ENCODE data around the gene MAP7D3.

The MAP7D3 gene

GRCh38 chrX:136203951-136204350 is 47.2 kb downstream of the MAP7D3 start:
- DNase-seq, result no peak

- DNase-seq, result no peak
Measured at GRCh38 chrX:136203438-136203837, 47.8 kb downstream of the MAP7D3 start.

DNA sequence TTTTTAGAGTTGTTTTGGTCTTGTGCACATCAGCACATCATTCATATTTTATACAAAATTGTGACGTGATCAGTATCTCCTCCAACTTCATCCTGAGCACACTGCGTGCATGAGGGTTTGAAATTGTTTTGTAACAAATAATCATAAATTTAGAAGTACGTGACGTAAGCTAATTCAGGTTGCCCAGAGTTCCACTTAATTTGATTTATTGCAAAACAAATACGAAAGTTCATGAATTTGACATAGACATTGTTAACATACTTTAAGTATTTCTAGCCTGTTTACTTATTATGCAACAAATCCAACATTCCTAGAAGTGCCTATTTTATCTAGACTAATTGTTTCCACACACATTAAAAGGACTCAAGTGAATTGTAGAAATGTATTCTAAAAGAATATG is 48.3 kb downstream of the MAP7D3 start:
- no peak for DNase-seq

- no peak for DNase-seq
Measured at GRCh38 chrX:136201601-136202000, 49.6 kb downstream of the MAP7D3 start.

GRCh38 chrX:136200466-136200865 is 50.7 kb downstream of the MAP7D3 start:
- no peak for DNase-seq

- DNase-seq, result no peak
Measured at GRCh38 chrX:136199365-136199764, 51.8 kb downstream of the MAP7D3 start.

DNA sequence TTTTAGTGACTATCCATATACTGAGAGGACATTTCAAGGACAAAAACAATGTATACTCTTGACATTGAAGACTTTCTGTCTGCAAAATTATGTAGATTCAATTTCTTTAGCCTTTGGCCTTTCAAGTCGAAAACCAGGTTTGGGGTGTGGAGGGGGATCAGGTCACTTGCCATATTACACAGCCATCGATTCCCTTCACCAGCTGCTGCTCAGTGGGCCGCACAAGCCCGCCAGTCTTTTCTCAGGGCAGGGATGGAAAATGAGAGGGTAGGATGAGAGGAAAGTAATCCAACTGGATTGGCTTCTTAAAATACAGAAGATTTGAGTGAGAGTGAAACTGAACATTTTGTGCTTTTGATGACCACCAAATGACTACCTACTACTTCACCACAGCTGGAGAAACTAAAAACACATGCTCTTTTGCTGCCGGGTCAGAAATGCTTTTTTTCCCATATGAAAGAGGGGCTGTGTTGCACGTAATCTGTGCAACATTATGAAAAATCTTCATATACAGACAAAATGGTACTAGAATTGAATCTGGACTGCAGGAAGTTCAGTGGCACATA is 52.4 kb downstream of the MAP7D3 start:
- DNase-seq, result no peak

GRCh38 chrX:136198010-136198409 is 53.2 kb downstream of the MAP7D3 start:
- no peak for DNase-seq

DNA sequence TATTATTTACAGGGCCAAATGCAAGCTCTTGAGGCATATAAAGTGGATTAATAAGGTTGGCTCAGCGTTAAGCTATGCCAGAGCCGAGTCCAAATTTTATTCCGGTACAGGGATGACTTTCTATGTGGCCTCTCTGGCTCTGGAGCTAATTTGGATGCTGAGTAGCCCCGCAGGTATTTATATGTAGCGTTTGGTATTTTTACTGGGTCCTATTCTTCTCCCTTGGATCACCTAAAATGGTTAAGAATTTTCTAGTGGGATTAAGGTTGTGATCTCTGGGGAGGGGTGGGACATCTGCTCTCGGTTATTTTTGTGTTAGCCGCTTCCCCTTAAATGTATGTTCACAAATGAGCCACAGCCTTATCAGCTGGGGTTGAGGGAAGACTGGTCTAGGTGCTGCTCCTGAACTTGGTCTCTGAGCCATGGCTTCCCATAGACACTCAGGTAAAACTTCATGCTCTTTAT is 54.5 kb downstream of the MAP7D3 start:
- DNase-seq, result no peak

DNA sequence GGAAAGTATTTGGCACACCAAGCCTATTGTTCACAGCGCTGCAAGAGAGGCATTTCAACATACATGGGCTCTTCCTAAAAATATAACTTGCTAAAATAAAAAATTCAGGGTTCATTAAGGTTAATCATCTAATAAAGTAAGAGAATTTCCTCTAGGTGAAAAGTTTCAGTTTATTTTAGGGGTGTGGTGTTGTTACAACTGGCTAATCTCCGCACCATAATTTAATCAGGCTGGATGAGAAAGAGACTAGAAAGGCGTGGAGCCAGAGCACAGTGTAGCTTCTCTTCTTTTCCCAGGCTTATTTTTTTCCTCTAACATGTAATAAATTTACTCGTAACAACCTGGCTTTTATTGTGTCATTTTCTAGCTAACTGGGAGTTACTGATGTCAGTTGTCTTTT is 56.0 kb downstream of the MAP7D3 start:
- no peak for DNase-seq

DNA sequence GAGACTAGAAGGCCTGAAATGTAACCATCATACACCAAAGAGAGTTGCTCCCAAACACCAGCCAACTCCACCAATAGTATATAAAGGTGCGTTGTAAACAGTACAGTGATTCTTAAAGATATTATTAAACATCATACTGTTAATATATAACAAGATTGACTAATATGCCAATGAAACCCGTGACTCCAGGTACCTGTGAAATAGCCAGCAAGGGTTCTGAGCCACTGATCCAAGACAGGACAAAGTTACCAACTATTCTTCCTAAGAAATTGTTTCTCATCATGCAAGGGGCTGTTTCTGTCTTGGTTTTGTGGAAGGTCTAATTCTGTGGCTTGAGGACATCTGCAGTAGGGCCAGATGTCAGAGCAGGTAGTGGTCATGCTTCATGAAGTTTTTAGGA is 56.7 kb downstream of the MAP7D3 start:
- no peak for DNase-seq

GRCh38 chrX:136193771-136194170 is 57.4 kb downstream of the MAP7D3 start:
- no peak for DNase-seq

DNA sequence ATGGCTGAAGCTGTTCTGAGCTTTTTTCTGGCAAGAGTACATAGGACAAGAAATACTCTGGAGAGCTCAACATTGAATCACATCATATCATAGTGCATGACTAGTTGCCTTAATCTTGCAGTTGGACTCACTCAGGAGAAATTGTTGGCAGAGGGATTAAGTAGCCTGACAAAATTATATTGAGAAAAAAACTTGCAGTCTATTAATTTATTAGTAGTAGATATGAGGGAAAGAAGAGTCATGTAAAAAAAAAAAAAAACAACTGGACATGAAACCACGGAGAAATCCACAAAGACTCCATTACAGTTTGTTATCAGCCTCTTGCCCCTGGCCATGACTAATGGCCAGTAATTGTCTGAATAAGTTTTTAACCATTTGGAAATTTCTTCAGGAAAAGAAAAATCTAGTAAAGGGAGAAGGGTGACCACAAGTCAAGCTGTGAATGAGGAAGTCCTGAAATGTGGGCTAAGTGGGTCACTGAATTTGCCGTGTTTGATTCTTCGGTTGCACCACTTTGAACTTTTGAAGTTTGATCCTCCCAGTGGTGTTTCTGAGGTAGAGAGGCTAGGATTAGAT is 58.3 kb downstream of the MAP7D3 start:
- no peak for DNase-seq

DNA sequence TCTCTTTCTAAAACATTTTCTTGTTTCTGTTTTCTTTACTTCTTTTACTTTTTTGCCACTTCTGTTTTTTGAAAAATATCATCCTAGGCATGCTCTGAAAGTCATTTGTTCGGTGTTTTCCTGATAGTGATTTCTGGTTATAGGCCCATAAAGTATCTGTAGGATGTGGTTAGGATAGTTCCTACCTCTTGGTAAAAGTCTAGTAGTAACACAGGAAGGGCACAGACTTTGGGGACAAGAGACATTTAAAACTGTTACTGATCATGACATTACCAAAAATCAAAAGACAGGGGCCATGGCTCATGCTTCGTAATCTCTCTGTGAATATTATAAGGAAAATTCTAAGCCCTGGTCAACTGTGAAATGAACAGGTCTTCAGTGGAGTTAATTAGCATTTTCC is 59.1 kb downstream of the MAP7D3 start:
- no peak for DNase-seq

- no peak for DNase-seq
Measured at GRCh38 chrX:136191171-136191570, 60.0 kb downstream of the MAP7D3 start.

DNA sequence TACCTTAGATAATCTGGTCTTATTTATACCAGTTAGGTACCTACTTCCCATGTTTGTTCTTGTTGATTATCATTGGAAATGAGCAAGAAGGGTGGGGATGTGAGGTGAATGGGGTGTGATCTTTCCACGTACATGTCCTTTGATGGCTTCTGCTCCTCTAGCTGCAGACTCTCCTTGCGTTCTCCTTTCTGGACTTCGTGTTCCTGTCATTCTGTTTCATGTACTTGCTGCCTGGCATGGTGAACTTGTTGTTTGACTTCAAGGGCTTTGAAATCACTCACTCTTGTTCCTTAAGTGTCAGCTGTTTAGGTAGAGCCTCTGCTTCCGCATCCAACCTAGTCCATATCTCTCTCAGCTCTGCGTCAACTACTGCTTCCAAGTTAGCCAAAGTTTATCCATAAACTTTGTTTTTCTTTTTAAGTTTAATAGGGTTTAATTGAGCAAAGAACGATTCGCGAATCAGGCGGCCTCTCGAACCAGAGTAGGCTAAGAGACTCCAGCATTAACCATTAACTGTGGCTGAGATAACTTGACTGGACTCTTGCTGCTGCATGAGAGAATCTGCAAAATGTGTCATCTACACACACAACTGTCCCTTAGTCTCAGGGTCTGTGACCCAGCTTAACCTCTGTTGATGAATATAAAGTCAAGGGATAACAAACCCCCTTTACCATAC is 61.0 kb downstream of the MAP7D3 start:
- DNase-seq, result no peak

DNA sequence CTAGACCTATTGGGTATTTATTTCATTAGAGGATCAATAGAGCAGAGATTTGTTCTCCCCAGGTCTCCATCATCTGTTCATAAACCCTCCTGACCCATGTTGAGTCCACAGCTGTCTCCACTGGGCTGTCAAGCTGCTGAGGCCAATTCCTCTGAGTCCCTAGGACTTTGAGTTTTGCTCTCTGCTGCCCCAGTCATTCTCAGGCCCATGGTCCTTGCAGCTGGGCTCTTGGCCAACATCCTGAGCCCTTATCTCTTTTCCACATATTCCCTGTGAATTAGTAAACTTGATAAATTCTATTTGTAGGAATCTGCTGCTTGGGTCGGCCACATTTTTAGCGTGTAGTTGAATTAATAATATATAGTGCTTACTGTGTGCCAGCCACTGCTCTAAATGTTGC is 62.0 kb downstream of the MAP7D3 start:
- no peak for DNase-seq

GRCh38 chrX:136186023-136186413 is 65.2 kb downstream of the MAP7D3 start:
- DNase-seq, result no peak

GRCh38 chrX:136185401-136186022 is 65.7 kb downstream of the MAP7D3 start:
- no peak for DNase-seq

- no peak for DNase-seq
Measured at GRCh38 chrX:136183917-136184316, 67.3 kb downstream of the MAP7D3 start.

DNA sequence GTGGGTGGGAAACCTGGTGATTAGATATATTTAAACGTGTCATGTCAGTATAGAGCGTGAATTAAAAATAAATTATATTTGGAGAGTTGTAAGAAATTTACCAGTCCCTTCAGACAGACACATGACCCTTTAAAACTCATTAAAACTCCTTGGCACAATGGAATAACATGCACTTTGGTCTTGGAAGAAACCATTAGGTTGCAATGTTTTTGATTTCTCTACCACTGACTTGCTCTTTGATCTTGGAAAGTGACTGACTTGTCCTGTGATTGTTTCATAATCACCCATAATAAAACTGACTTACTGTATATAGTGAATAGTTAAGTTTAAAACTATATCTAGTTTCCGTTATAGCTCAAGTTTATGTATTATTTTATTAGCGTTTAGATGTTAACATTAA is 68.0 kb downstream of the MAP7D3 start:
- no peak for DNase-seq

- DNase-seq, result no peak
Measured at GRCh38 chrX:136182414-136182813, 68.8 kb downstream of the MAP7D3 start.

DNA sequence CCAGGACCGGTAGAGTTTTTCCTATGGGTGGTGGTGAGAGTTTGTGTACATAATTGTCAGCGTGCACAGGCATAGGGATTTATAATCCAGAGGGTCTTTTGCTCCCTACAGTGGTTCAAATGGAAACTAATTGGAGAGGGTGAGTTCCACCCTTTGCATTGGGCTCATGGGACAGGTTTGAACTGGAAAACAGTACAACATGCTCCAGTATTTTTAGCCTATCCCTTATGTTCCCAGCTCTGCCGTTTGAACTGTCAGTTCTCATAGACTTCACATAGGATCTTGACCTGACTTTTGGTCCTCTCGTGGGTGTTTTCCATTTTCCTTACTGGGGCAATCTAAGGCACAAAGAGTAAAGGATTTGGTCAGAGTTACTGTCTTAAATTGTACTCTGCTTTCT is 72.1 kb downstream of the MAP7D3 start:
- DNase-seq, result no peak

DNA sequence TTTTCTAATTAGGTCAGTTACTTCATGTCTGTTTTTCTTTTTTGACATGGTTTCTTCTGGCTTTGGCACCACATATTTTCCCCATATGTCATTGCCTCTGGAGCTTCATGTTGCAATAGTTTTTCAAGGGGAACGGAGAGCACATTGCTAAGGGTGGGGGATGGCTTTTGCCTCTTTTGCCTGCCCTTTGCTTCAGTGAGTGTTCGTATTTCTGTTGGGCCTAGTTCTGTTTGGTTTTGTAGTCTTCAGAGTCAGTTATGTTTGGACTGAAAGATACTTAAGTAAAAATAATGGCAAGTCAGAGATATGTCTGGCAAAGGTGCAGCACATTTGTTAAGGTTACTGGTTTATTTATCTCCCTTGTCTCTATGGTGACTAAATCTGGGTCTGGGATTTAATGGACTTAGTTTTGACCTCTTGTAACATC is 74.8 kb downstream of the MAP7D3 start:
- DNase-seq, result no peak
